GM12872 (cell line): ENCODE measurements around the gene BMP3.

Experiments
- TF ChIP-seq, protein P1 (sequence below): IDR thresholded peaks from 3 replicates; pipeline ENCODE4 v1.5.1; 2011; ENCODE audit warnings: low read depth, mild to moderate bottlenecking, low read length, moderate library complexity; ENCODE audit not compliant: insufficient read depth

The BMP3 gene

DNA sequence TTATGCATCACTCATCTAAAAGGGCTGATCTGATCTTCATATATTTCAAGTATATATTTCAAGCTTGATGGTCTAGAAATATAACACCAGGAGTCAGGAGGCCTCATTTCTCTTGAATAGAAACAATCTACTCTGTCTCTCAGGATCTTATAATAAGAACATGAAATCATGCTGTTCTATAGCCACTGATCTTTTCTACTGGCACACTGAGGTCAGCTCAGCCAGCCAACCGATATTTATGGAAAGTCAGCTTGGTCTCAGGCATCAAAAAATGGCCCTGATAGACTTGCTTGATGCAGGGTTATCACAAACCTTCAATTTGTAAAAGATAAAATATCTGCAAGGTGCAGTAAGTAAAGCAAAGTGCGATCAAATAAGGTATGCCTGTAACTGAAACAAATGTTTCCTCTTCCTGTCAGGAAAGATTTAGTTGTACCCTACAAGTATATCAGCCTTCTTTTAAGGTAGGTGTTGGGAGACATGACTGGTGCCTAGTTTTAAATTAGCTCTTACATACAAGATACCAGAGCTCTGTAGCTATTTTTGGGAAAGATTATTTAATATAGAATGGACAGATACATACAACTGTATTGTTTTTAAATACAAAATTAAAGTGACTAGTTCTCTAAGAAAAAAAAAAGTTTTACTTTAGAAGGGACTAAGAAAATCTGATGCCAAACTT, 63.4 kb downstream of the BMP3 start:
- TF ChIP-seq, protein P1, sequence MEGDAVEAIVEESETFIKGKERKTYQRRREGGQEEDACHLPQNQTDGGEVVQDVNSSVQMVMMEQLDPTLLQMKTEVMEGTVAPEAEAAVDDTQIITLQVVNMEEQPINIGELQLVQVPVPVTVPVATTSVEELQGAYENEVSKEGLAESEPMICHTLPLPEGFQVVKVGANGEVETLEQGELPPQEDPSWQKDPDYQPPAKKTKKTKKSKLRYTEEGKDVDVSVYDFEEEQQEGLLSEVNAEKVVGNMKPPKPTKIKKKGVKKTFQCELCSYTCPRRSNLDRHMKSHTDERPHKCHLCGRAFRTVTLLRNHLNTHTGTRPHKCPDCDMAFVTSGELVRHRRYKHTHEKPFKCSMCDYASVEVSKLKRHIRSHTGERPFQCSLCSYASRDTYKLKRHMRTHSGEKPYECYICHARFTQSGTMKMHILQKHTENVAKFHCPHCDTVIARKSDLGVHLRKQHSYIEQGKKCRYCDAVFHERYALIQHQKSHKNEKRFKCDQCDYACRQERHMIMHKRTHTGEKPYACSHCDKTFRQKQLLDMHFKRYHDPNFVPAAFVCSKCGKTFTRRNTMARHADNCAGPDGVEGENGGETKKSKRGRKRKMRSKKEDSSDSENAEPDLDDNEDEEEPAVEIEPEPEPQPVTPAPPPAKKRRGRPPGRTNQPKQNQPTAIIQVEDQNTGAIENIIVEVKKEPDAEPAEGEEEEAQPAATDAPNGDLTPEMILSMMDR, result no peak

DNA sequence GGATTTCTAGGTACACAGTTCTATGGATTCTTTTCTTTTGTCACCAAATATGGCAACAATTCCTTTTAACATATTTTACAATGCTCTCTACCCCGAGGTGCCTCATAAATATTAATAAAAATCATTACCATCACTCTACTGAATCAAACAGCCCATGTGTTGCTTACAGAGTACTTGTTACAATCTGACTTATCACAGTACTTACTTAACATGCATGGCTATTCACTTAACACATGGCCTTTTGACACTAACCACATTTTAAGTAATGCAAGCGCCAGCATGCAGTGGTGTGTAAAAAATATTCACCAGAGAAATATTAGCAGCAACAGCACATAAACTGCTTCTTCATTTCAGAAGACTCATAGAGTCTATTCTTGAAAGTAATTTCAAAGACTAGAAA, 64.9 kb downstream of the BMP3 start:
- TF ChIP-seq, protein P1, result no peak

DNA sequence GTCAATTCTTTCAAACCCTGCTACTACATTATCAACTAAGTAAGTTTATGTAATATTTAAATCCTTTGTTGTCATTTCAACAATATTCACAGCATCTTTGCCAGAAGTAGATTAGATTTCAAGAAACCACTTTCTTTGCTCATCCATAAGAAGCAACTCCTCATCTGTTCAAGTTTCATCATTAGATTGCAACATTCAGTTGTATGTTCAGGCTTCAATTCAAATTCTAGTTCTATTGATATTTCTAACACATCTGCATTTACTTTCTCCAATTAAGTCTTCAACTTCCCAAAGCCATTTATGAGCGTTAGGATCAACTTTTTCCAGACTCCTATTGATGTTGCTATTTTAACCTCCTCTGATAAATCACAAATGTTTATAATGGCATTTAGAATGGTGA, 66.1 kb downstream of the BMP3 start:
- TF ChIP-seq, protein P1, result no peak

DNA sequence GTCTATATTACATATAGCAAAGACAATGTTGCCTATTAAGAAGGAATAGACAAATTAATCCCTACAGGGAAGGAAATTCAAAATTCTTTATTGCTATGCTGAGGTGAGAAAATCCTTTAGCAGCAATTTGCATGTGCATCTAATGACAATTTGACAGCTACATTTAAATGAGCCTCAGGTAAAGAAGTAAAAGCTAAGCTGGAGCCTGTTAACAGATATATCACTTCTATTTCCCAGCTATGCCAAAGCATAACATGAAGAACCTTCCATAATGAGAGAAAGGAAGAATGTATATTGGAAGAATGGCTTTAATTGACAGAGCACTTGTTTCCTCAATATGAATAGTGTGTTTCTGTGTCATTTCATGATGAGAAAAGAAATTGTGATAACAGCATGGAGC, 71.6 kb downstream of the BMP3 start:
- TF ChIP-seq, protein P1, result no peak

DNA sequence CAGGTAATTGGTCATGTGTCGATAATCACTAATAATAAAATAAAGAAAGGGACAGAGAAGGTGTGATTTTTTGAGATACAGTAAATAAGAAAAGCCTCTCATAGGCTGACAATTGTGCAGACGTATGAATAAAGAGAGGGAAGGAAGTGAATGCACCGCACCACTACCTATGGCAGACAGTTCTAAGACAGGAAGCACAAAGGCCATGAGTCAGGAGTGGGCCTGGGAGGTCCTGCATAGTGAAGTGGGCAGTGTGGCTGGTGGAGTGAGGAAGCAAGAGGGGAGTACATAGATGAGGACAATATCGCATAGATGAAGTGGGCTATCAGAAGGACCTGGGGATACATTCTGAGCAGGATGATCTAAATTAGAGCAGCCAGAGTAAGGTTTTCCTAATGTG, 75.6 kb downstream of the BMP3 start:
- TF ChIP-seq, protein P1, result no peak
